GM19240 (cell line): ENCODE data around the gene CASZ1.

Experiments
- DNase-seq: peaks from one replicate; pipeline ENCODE4 v3.0.0; 2011; ENCODE audit warnings: low spot score; ENCODE audit not compliant: insufficient read length

CASZ1 gene

GRCh38 chr1:10610901-10611600 lies 185.4 kb downstream of the CASZ1 start:
- DNase-seq = no peak

GRCh38 chr1:10608690-10609089 lies 187.8 kb downstream of the CASZ1 start:
- DNase-seq = no peak

- no peak for DNase-seq
Measured at GRCh38 chr1:10607228-10607627, 189.2 kb downstream of the CASZ1 start.

- DNase-seq = no peak
Measured at GRCh38 chr1:10606064-10606463, 190.4 kb downstream of the CASZ1 start.

- no peak for DNase-seq
Measured at GRCh38 chr1:10604966-10605365, 191.5 kb downstream of the CASZ1 start.

- DNase-seq = no peak
Measured at GRCh38 chr1:10602936-10603335, 193.5 kb downstream of the CASZ1 start.

- DNase-seq = no peak
Measured at GRCh38 chr1:10601342-10602070, 194.9 kb downstream of the CASZ1 start.

- DNase-seq = no peak
Measured at GRCh38 chr1:10599194-10599861, 197.1 kb downstream of the CASZ1 start.

- no peak for DNase-seq
Measured at GRCh38 chr1:10598389-10598702, 198.1 kb downstream of the CASZ1 start.

- no peak for DNase-seq
Measured at GRCh38 chr1:10597492-10598388, 198.7 kb downstream of the CASZ1 start.

- DNase-seq = no peak
Measured at GRCh38 chr1:10596780-10597179, 199.7 kb downstream of the CASZ1 start.

- no peak for DNase-seq
Measured at GRCh38 chr1:10594595-10595223, 201.7 kb downstream of the CASZ1 start.

GRCh38 chr1:10593750-10594149 lies 202.7 kb downstream of the CASZ1 start:
- DNase-seq = no peak

GRCh38 chr1:10592373-10592772 lies 204.1 kb downstream of the CASZ1 start:
- no peak for DNase-seq

GRCh38 chr1:10591010-10591409 lies 205.4 kb downstream of the CASZ1 start:
- DNase-seq = no peak

GRCh38 chr1:10589074-10589473 lies 207.4 kb downstream of the CASZ1 start:
- DNase-seq = no peak

GRCh38 chr1:10588640-10589039 lies 207.8 kb downstream of the CASZ1 start:
- no peak for DNase-seq
